AG09319 (cell line): ENCODE results near the gene EXOSC9.

Source experiments
- DNase-seq: peaks from one replicate; pipeline ENCODE4 v3.0.0-alpha.2; 2010; ENCODE audit warnings: low read depth; ENCODE audit errors: extremely low read depth
- TF ChIP-seq, protein P1 (sequence below): IDR thresholded peaks from 2 replicates; pipeline ENCODE4 v1.5.1; 2011; ENCODE audit warnings: low read depth, mild to moderate bottlenecking, inconsistent platforms, low read length, moderate library complexity

Gene EXOSC9

DNA sequence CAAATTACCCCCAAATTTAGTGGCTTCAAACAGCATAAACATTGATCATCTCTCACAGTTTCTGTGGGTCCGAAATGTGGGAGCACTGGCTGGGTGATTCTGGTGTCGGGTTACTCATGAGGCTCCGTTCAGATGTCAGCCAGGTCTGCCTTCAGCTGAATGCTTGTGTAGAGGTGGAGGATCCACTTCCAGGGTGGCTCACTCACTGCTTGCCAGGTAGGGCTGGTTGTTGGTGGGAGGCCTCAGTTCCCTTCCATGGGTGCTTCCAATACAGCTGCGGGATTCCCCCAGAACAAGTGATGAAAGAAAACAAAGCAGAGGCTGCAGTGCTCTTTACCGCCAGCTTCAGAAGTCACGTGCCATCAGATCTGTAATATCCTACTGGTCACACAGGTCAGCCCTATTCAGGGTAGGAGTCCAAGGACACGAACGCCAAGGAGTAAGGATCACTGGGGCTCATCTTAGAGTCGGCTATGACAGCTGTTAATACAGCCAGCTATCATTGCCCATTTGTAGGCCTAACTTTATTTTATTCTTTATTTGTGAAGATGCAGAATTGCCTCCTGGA, 35.1 kb upstream of the EXOSC9 start:
- DNase-seq: no peak
- TF ChIP-seq, protein P1, sequence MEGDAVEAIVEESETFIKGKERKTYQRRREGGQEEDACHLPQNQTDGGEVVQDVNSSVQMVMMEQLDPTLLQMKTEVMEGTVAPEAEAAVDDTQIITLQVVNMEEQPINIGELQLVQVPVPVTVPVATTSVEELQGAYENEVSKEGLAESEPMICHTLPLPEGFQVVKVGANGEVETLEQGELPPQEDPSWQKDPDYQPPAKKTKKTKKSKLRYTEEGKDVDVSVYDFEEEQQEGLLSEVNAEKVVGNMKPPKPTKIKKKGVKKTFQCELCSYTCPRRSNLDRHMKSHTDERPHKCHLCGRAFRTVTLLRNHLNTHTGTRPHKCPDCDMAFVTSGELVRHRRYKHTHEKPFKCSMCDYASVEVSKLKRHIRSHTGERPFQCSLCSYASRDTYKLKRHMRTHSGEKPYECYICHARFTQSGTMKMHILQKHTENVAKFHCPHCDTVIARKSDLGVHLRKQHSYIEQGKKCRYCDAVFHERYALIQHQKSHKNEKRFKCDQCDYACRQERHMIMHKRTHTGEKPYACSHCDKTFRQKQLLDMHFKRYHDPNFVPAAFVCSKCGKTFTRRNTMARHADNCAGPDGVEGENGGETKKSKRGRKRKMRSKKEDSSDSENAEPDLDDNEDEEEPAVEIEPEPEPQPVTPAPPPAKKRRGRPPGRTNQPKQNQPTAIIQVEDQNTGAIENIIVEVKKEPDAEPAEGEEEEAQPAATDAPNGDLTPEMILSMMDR: no peak

DNA sequence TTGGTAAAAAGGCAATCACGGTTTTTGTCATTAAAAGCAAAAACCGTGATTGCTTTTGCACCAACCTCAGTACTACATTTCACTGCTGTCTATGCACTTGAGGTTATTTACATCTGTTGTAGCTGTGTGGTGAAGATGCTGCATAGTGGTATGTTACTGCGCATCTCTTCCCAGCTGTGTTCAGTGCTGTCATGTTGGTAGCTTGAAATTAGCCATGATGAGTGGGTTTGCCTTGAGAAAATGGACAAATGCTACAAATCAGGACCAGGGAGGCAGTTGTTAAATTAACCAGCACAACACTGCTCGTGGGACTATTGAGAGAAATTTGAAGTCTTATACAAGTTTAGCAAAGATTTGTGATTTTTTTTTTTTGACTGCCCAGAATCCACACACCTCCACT, 34.0 kb upstream of the EXOSC9 start:
- DNase-seq: no peak
- TF ChIP-seq, protein P1: no peak

DNA sequence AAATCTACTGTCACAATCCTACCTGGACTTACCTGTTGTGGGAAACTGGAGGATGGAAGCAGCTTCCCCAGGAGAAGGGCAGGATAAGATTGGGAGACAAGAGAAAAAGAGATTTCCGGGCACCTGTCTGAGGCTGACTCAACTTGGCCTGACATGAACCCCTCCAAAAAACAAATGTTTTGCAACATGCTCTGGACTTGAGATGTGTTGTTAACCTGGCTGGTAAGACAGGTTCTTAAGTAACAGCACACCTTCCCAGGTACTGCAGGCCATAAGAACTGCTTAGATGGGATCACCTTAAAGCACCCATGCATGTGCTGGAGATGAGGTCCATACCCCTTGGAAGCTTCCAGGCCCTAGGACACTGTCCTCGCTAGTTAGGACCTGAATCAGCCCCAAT, 31.8 kb upstream of the EXOSC9 start:
- TF ChIP-seq, protein P1: no peak
- no peak for DNase-seq

DNA sequence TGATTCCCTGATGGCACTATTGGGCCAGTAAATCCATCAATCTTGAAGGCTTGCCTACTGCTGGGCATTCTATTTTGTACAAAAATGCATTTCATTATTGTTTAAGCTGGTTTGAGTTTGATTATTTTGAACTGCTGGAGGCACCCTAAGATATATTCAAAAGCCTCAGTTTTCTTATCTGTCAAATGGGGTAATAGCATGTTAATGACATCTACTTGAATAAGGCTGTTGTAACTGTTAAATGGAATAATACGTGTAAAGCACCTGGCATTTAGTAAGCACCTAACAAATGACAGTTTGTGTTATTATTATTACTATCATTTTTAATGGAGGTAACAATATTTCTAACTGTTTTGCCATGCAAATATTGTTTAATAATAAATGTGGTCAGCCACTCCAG, 29.3 kb upstream of the EXOSC9 start:
- TF ChIP-seq, protein P1: no peak
- DNase-seq: no peak

DNA sequence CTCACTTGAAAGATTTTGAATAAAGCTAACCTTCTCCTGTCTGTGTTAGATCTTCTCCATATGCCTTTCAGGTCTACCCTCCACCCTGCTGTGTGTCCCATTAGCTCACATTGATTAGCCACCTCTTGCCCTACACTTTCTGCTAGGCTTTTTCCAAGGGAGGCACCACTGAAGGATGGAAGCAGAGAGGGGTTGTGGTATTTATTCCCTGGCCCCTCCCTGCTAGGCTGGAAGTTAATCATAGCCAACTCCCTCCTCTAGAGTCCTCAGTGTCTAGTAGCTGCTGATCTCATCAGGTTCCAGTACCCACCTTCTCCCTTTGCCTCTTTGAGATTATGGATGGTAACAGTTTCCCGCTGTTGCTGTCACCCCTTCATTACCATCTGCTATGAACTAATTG, 27.2 kb upstream of the EXOSC9 start:
- TF ChIP-seq, protein P1: no peak
- DNase-seq: no peak

DNA sequence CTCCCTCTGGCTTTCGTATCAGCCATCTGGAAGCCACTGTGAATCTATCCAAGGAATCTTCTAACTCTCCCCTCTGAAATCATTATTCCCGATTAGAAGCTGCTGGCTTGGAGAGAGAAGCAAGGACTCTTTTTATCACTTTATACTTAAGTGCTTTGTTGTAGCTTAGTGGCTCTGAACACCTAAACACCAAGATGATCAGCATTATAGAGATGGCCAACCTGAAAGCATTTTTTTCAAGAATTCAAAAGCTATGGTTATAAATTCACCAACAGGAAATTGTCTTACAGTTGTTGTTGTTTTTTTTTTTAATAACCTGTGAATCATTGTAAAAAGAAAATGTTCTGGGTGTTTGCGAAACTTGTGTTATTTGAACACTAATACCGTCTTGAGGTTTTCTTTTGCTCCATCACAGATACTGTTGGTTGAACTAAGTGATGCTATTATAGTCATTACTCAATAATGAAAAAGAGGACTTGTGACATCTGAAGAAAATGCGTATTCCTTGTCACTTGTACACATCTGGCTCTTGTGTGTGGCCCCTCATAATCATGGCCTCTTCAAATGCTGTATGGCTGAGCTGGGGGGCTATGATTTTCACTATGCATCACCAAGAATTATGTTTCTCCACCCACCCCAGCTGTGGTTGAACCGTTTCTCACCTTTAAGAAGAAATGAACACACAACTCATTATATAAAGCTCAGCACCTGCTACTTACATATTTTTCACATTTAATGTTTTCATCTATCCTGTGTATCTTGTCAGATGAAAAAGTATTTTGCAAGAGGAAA, 24.3 kb upstream of the EXOSC9 start:
- TF ChIP-seq, protein P1: no peak
- DNase-seq: no peak

DNA sequence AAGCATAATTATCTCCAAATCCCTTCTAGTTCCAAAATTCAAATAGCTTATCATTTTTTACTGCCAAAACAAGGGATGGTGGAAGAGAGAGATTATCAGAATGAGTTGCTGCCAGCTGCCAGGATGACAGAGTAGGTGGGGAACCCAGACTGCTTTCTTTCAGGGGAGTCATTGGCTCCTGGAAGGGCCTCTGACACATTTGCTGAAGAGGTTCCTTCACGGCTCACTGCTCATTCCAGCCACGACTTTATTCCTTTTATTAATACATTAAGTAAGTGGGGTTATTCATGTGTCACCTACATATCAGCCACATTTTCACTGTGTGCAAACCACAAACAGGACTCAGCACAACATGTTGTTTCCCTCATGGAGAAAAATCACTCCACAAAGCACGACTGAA, 23.5 kb upstream of the EXOSC9 start:
- DNase-seq: no peak
- TF ChIP-seq, protein P1: no peak
